Testis (tissue), 3 donors: ENCODE data around the gene LST1. TPM values are rescaled to one million over a fixed set of nuclear protein-coding genes. Genes with fewer than 3 reads are reported as not detected.
A peak's percentile ranks its signal among the peaks of the same experiment; 100 is the strongest.

Source experiments
- DNase-seq: peaks from one replicate; pipeline ENCODE4 v3.0.0-alpha.2; 2019
- H3K27ac ChIP-seq, 2 donors: fragments of 200-600 bp; sonication (generic); one replicate each; pipeline ENCODE4 v1.5.1; 2019
- H3K27me3 ChIP-seq: fragments of 200-600 bp; sonication (generic); one replicate; pipeline ENCODE4 v1.5.1; 2019
- H3K36me3 ChIP-seq: fragments of 200-600 bp; sonication (generic); one replicate; pipeline ENCODE4 v1.5.1; 2017; ENCODE audit warnings: low read depth; ENCODE audit errors: missing control alignments
- H3K4me1 ChIP-seq: fragments of 200-600 bp; sonication (generic); one replicate; pipeline ENCODE4 v1.5.1; 2019
- H3K4me3 ChIP-seq, 2 donors: fragments of 200-600 bp; sonication (generic); one replicate each; pipeline ENCODE4 v1.5.1; 2017 to 2019
- H3K9me3 ChIP-seq: fragments of 200-600 bp; sonication (generic); one replicate; pipeline ENCODE4 v1.5.1; 2017
- CTCF ChIP-seq, 3 experiments: fragments of 450-650 bp in 2 of 3; fragments of 200-600 bp in 1 of 3; sonication (generic) in 1 of 3; IDR thresholded peaks; one replicate each; pipeline ENCODE4 v1.5.1; 2016 to 2019; ENCODE audit warnings: antibody characterized with exemption in 3 of 3, mild to moderate bottlenecking in 2 of 3, moderate library complexity in 1 of 3
- POLR2A ChIP-seq: fragments of 450-650 bp; IDR thresholded peaks from one replicate; pipeline ENCODE4 v1.6.1; 2017; ENCODE audit warnings: antibody characterized with exemption, mild to moderate bottlenecking, moderate library complexity
- WGBS, 2 donors: methylation state at CpG; one replicate each; pipeline ENCODE4 v1.1.5; 2018; 5-methylcytosine and 5-hydroxymethylcytosine counted together
- intact Hi-C: fragments of 100-400 bp; cut with DNase I; formaldehyde crosslinking; loops from one replicate; pipeline ENCODE4 v1.15.1; 2023; ENCODE audit warnings: low total_unique reads
- polyA plus RNA-seq: library from polyadenylated mRNA; stranded (reverse); fragments of 350-450 nt; fragmentation: Illumina TruSeq; extraction: RNeasy Lipid Tissue Mini Kit (QIAGEN cat#74804); gene quantifications from one replicate; pipeline ENCODE4 v1.2.3, GENCODE V29; 2014; ENCODE audit warnings: low read depth, low replicate concordance; ENCODE audit not compliant: insufficient read depth
- total RNA-seq, 2 donors: library from RNA; depleted of rRNA; stranded (reverse); fragments of >200 nt; gene quantifications; one replicate each; pipeline ENCODE4 v1.2.3, GENCODE V29; 2016

LST1 gene
- total and polyA plus RNA-seq, 3 donors from 2014 or later, result 0.71 to 13.0 (median 1.2) TPM

GRCh38 chr6:31619805-31620585, 33.9 kb downstream of the LST1 start:
- no peaks in the 10 kb centered on the region for H3K36me3 ChIP-seq
- peaks cover 15% of the 10 kb centered on the region for H3K4me1 ChIP-seq
- peak; percentile 99 for DNase-seq
- no peaks in the 10 kb centered on the region for H3K9me3 ChIP-seq
- peak overlapping the region; percentile 91 to 99 for H3K27ac ChIP-seq
- peak overlapping the region; percentile 61 to 85 for H3K4me3 ChIP-seq
- intact Hi-C loops, result no loop called here
- H3K27me3 ChIP-seq, result no peaks in the 10 kb centered on the region
- TF ChIP-seq CTCF (IDR thresholded peaks at IDR 0.05) (peak in 2 of 3 experiments; percentile 19 to 25), POLR2A (peak; percentile 82)
- WGBS, 2 donors, result 0 to 1% methylated on average over 50 of the region's 50 CpGs

DNA sequence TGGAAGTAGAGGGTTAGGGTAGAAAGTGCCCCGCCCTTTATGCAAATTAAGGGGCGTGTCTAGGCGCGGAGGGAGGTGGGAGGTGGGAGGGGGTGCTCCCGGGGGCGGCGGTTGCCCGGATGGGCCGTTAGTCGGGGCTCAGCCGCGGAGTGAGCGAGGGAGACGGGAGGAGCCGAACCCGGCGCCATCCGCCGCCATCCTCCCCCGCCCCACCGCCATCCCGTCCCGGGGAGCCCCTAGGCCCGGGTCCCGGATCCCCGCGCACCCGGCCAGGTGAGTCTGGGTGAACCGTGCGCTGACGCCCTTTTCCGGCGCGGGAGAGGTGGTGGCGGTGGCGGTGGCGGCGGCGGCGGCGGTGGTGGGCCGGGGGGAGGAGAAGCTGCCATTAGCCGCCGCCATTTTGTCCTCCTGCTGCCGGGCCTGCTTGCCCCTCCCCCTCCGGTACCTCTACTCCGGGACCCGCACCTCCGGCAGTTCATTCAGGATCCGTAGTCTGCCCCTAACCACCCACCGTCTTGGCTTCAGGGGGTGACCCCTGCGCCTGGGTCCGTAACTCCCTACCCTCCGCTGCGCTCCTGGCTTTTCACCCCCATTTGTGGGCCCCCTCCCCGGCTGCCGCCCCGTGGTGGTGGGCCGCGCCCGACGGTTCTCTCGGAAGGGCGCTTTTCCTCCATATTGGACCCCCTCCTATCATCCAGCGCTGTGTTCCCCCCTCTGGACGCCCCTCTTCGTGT, 34.7 kb downstream of the LST1 start, which contains the start of gene PRRC2A:
Gene PRRC2A, plus strand, starts transcription at position 130 of the 734 bp plus-strand sequence. CDS start 2,075 bp downstream, outside the sequence.
- no peaks in the 10 kb centered on the region for H3K27me3 ChIP-seq
- H3K27ac ChIP-seq, result peak within 1 kb of the TSS; percentile 91 to 99
- peaks cover 15% of the 10 kb centered on the region for H3K4me1 ChIP-seq
- H3K36me3 ChIP-seq, result no peaks in the 10 kb centered on the region
- peak; percentile 90 for DNase-seq
- no peaks in the 10 kb centered on the region for H3K9me3 ChIP-seq
- 1% methylated on average over 29 to 52 of the region's 67 CpGs for WGBS, 2 donors
- TF ChIP-seq CTCF (IDR thresholded peaks at IDR 0.05), result no peak
- TF ChIP-seq POLR2A, result peak; percentile 30
- intact Hi-C loops, result no loop called here
- H3K4me3 ChIP-seq, result peak within 1 kb of the TSS; percentile 61 to 85

- peak overlapping the region; percentile 61 to 85 for H3K4me3 ChIP-seq
- H3K27me3 ChIP-seq, result no peaks in the 10 kb centered on the region
- peaks cover 15% of the 10 kb centered on the region for H3K4me1 ChIP-seq
- intact Hi-C loops, result no loop called here
- no peaks in the 10 kb centered on the region for H3K9me3 ChIP-seq
- WGBS, 2 donors, result 3 to 4% methylated on average over 15 of the region's 15 CpGs
- H3K27ac ChIP-seq, result peak overlapping the region; percentile 91 to 99
- TF ChIP-seq CTCF (IDR thresholded peaks at IDR 0.05) (no peak), POLR2A (no peak)
- no peak for DNase-seq
- no peaks in the 10 kb centered on the region for H3K36me3 ChIP-seq
Observed at GRCh38 chr6:31621320-31621939, 35.4 kb downstream of the LST1 start.

DNA sequence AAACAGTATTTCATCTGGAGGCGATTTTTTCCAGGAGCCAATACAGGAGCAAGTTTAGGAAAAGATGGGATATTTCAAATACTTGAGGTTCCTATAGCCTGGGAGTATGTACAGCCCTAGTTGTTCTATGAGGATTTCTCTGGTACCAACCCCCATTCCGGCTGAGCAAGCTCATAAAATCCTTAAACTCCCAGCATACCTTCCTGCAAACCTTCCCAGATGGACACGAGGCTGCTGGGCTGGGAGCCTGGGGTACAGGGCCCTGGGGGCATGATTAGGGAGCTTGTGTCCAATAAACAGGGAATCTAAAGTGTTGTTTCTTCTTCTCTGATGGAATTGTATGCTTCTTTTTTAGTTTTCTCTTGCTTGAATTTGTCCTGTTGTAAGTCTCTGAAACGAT, 35.9 kb downstream of the LST1 start:
- Histone ChIP-seq H3K36me3 (no peaks in the 10 kb centered on the region), H3K4me1 (peaks cover 15% of the 10 kb centered on the region), H3K27me3 (no peaks in the 10 kb centered on the region), H3K27ac (peak overlapping the region; percentile 91 to 99), H3K4me3 (peak overlapping the region; percentile 61 to 85), H3K9me3 (no peaks in the 10 kb centered on the region)
- TF ChIP-seq CTCF (IDR thresholded peaks at IDR 0.05) (no peak), POLR2A (no peak)
- no peak for DNase-seq
- intact Hi-C loops, result no loop called here
- whole genome bisulfite sequencing, 2 donors, result 13 to 16% methylated on average over 4 of the region's 4 CpGs
